GM18909 (cell line): ENCODE measurements around the gene JPT2.
"Not testable (repeated sequence)": the region's sequence is repeated elsewhere in the genome, so short reads cannot be mapped to it uniquely, and the experiment has no call there.

ENCODE experiments used
- ATAC-seq: cut with Tn5 transposase; IDR thresholded peaks from one replicate; pipeline ENCODE4 v1.9.1; 2021; ENCODE audit warnings: mild to moderate bottlenecking; ENCODE audit not compliant: unreplicated experiment, poor library complexity

JPT2 gene

GRCh38 chr16:1727651-1728624 is 49.9 kb downstream of the JPT2 start:
- no peak for ATAC-seq

DNA sequence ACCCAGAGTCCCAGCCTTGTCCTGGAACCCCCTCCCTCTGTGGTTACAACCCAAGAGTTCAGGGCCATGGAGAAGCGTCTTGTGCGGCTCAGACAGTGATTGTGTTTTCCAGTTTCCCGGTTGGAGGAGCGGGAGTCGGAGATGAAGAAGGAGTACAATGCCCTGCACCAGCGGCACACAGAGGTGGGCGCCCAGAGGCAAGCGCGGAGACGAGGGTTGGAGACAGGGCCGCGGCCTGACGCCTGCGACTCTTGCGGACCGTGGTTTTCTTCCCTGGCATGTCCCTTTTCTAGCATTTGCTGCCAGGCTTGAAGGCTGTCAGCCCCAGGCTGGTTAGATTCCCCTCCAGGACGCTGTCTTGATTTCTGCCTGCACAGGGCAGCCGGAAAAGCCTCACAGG is 50.9 kb downstream of the JPT2 start:
- ATAC-seq, result no peak

DNA sequence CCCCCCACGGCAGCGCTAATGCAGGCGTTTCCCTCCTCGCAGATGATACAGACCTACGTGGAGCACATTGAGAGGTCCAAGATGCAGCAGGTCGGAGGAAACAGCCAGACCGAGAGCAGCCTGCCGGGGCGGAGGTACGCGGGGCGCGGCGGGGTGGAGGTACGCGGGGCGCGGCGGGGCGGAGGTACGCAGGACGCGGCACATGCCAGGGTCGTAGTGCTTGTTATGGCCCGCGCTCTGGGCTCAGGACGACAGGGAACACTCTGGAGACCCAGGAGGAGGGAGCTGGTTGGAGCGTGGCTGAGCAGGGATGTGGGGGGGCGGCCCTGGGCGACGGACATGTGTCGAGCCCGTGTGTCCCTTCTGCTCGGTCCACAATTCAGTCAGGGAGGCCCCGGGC is 51.4 kb downstream of the JPT2 start:
- ATAC-seq, result no peak

DNA sequence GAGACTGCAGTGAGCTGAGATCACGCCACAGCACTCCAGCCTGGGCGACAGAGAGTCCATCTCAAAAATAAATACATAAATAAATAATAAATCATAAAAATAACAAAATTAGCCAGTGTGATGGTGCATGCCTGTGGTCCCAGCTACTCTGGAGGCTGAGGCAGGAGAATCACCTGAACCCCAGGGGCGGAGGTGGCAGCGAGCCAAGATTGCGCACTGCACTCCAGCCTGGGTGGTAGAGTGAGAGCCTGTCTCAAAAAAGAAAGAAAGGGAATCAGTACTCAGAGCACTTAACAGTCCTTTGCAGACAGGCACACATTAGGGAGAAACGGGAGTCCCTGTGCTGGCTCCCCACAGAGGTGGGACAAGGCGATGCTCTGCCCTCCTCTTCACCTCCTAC is 53.0 kb downstream of the JPT2 start:
- ATAC-seq, result no peak

DNA sequence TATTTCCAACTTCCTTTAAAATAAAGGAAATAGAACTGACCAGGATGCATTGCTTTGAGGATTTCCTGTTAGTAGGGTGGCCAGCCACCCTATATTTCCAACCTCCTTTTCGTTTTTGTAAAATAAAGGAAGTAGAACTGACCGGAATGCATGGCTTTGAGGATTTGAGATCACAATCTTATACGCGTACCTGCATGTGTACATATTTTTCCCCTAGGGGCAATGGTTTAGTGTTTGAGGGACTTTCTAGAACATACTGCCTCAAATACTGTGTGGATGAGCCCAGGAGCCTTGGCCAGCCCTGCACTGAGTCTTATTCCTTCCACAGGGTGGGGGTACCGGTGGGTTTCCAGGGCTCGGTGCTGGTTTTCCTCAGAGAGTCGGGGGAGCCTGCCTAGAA is 53.5 kb downstream of the JPT2 start:
- no peak for ATAC-seq

- ATAC-seq, result no peak
These were observed 54.0 kb downstream of the JPT2 start for GRCh38 chr16:1732071-1732470.

DNA sequence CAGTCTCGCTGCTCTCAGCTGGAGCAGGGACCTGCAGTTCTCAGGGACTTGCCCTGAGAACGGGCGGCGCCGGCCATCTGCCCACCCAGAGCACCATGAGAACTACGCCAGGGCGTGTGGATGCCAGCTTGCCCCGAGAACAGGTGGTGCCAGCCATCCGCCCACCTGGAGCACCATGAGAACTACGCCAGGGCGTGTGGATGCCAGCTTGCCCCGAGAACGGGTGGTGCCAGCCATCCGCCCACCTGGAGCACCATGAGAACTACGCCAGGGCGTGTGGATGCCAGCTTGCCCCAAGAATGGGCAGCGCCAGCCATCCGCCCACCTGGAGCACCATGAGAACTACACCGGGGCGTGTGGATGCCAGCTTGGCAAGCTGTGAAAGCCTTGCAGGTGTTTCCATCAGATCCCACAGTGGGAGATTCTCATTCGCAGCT is 54.5 kb downstream of the JPT2 start:
- not testable (repeated sequence) for ATAC-seq

DNA sequence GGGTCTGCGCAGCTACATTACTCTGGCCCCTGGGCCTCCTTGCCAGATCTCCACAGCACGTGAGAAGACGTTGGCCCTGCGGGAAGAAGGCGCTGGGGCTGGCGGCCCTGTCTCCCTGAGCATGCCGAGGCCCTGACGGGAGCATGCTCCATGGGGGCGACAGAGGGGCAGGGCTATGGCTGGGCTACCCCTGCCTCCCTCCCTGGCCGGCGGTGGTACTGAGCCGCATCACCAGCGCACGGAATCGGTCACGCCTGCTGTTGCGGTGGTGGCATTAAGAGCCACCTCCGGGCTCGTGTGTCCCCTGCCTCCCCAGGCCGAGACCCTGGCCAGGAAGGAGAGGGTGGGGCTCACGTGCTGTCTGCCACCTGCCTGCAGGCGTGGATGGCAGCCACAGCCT is 56.0 kb downstream of the JPT2 start:
- ATAC-seq, result no peak

- ATAC-seq, result no peak
These were observed 56.7 kb downstream of the JPT2 start for GRCh38 chr16:1734816-1735215.

GRCh38 chr16:1740234-1740633 is 62.2 kb downstream of the JPT2 start:
- ATAC-seq, result no peak

DNA sequence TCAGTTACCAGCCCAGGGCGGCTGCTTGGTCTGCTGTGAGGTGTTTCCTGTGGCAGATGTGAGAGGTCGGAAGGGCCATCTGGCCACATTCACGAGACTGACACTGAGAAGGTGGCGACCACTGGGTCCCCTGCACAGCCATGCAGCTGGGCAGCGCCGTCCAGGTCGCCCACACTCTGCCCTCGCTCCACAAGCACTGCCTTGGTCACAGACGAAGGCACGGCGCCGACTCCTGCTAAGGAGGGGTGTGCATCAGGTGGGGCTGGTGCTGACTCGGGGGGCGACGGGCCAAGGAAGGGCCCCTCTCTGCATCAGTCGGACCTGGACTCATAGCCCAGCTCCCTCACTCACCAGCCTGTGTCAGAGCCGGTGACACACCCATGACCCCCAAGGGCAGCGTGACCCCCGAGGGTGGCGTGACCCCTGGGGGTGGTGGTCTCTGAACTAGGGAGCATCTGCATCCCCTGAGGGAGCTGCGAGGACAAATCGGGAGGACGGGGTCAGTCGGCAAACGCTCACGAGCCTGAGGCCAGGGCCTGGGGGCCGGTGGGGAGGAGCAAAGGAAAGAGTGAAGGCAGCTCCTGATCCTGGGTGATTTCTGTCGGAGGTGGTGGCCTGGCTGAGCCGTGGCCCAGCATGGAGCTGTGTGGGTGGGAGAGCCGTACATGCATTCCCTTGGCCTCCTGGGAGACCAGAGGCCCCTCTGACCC is 62.9 kb downstream of the JPT2 start:
- no peak for ATAC-seq

GRCh38 chr16:1741553-1742165 is 63.6 kb downstream of the JPT2 start:
- no peak for ATAC-seq

DNA sequence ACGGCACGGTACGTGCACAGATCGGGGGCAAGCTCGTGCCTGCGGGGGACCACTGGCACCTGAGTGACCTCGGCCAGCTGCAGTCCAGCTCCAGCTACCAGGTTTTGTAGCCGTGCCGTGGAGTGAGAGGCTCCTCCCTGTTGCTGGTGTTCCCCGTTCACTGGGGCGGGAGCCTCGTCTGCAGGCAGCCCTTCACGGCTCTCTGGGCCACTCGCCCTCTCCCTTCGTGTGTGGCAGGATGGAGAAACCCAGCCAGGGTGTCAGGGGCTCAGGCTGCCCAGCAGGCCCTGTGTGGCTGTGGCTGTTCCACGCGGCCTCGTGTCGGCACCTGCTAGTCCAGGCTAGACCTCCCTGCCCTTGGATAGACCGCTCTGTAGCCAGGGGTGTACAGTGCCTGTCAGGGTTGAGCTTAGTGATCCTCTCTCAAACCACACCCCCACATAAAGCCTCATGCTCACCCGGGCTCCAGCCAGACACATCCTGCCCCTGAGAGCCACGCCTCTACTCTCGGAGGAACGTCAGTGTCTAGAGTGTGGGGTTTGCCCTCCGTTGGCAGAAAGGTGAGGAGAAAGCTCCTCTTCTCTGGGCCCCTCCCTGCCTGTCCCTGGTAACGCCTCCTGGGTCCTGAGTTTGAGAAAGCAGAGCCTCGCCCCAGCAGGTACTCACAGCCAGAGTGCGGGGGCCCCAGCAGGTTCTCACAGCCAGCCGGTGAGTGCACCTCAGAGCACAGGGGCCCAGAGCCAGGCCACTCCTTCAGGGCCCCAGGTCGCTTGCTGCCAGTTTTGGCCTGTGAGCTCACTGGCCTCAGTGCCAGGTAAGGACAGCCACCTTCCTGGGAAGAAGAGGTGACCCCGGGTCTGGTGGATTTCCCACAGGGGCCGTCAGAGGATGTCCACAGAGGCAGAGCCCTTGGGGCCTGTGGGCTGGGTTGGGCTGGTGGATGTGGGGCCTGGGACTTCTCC is 65.6 kb downstream of the JPT2 start:
- ATAC-seq, result no peak

DNA sequence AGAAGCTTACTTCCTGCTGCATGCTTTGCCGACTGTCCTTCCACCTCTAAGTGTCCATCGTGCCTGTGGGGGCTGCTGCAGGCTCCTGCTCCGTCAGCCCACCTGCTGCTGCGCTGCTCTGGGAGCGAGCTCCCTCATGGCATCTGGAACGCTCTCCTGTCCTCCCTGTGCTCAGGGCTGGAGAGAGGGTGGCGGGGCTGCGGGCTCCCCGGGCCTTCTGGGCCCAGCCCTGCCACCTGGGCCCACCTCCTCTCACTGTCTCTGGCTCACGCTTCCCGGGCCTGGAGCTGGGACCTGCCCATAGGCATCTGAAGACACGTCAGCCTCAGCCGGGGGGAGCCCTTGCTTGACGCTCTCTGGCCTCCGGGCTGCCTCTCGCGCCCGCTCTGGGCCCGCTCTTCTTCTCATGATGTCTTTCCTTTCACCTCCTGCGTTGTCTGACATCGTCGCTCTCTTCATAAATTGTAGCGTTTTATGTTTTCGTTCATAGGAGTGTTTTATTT is 66.3 kb downstream of the JPT2 start:
- ATAC-seq, result no peak

GRCh38 chr16:1745181-1745899 is 67.3 kb downstream of the JPT2 start:
- no peak for ATAC-seq

GRCh38 chr16:1745900-1746692 is 68.0 kb downstream of the JPT2 start:
- no peak for ATAC-seq

GRCh38 chr16:1746693-1747195 is 68.7 kb downstream of the JPT2 start:
- ATAC-seq, result no peak

DNA sequence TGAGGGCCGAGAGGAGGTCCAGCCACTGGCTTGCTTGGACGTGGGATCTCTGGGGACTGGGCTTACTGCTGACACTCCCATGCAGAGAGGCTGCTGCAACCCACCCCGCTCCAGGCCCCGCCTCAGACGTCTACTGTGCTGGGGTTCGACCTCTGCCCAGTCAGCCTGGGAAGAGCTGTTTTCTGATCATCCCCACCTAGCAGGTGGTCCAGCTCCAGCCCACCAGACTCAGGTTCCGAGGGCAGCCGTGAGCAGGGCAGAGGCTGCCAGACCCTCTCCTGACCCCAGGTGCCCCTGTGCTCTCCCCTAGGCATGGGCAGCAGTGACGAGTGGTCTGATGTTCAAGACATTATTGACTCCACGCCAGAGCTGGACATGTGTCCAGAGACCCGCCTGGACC is 69.9 kb downstream of the JPT2 start:
- no peak for ATAC-seq
